Activated CD4-positive, CD25-positive, alpha-beta regulatory T cell treated with anti-CD3 and anti-CD28 coated beads, Interleukin-2, amount 50 U/mL, for 16 hours (primary cell): ENCODE results near the gene B3GNT5.
"Not testable (repeated sequence)": the region's sequence is repeated elsewhere in the genome, so short reads cannot be mapped to it uniquely, and the experiment has no call there.

Experiments
- DNase-seq: peaks from one replicate; pipeline ENCODE4 v3.0.0-alpha.2; 2020; ENCODE audit warnings: low read depth, low spot score

B3GNT5 gene

DNA sequence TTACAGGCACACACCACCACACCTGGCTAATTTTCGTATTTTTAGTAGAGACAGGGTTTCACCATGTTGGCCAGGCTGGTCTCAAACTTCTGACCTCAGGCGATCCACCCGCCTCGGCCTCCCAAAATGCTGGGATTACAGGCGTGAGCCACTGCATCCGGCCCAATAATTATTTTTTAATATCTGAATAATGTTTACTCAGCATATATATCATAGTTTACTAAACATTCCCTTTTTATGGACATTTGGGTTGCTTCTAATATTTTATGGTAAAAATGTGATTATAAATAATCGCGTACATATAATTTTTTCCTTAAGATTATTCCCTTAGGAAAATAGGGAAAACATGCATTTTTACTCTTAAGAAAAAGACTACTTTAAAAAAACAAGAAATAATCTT is 22.8 kb upstream of the B3GNT5 start:
- DNase-seq = not testable (repeated sequence)

DNA sequence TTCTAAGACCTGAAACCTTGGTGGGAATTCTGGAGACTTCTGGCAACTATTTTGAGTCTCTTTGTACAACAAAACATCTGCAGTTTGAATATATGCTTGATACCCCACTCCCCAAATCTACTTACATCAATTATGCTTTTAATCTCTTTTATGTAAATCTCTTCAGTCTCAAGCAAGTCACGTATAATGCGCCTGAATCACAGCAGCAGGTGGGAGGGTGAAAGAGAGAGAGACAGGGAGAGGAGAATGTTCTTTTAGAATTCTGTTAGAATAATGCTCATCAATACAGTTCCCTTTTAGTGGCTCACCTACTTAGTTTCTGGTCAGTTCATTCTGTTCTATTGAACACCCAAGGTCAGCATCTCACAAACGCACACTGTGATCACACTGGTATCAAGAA is 22.2 kb upstream of the B3GNT5 start:
- no peak for DNase-seq

DNA sequence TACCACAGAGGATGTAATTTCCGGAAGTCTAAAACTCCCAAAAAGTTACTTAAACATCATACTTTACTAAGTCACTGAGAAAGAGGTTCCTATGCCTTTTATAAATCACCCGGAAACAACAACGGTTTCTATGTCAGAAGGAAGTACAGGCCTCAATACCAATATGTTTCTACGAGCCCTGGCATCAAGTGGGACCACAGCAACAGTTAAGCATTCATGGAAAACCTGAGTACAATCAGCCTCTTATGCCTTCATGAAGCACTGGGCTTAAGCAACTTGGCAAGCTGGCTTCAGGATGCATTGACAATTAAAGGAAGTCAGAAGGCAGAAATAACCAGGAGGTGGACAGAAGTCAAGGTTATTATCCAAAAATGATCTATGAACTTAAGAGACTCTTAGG is 19.1 kb upstream of the B3GNT5 start:
- DNase-seq = no peak

DNA sequence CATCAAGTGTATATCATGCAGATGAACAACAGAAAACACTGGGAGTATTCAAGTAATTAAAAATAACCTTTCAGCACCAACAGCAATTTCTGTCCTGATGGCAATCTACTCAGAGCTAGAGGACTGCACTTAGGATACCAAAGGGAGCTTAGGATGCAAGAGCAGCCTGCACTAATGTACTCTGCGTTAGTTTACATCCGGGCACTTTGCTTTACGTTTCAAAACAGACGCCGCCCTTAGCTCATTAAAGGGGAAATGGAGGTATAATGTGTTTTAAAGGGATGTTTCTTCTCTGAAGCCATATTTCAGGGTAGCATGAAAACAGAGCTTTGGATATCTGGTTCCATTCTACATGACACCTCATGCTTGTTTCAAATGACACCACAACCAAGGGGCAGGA is 14.0 kb upstream of the B3GNT5 start:
- no peak for DNase-seq

DNA sequence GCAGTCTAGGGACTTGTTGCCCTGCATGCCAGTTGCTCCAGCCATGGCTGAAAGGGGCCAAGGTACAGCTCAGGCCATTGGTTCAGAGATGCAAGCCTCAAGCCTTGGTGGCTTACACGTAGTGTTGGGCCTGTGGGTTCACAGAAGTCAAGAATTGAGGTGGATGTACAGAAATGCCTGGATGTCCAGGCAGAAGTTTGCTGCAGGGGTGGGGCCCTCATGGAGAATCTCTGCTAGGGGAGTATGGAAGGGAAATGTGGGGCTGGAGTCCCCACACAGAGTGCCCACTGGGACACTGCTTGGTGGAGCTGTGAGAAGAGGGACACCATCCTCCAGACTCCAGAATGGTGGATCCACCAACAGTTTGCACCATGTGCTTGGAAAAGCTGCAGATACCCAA is 10.6 kb upstream of the B3GNT5 start:
- DNase-seq = no peak

DNA sequence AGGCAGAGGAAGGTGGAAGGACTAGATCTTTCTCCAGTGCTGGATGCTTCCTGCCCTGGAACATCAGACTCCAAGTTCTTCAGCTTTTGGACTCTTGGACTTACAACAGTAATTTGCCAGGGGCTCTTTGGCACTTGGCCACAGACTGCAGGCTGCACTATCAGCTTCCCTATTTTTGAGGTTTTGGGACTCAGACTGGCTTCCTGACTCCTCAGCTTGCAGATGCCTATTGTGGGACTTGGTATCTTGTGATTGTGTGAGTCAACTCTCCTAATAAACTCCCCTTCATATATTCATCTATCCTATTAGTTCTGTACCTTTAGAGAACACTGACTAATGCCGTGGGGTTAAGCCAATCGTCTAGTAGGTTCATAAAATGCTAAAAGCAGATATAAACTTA is 8.8 kb upstream of the B3GNT5 start:
- no peak for DNase-seq

DNA sequence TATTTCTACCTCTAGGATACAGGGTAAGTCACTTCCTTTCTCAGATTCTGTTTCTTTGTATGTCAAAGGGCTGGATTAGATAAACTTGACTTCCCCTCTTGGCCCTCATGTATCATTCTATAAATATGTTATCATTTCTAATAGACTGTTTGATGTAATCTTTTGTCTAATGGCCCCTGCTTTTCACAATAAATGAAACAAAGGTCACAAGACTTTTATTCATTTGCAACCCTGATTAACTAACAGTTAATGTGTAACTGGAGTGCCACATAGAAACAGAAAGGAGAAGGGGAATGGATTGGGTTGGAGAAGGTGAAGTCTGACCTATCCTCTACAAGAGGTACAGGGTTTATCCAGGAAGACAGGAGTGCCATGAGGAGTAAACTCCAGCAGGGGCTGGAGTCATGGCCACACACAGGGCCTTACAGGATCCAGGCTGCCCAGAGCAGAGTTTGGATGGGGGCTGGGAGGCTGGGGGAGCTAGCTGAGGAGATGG is 8.0 kb upstream of the B3GNT5 start:
- DNase-seq = no peak

DNA sequence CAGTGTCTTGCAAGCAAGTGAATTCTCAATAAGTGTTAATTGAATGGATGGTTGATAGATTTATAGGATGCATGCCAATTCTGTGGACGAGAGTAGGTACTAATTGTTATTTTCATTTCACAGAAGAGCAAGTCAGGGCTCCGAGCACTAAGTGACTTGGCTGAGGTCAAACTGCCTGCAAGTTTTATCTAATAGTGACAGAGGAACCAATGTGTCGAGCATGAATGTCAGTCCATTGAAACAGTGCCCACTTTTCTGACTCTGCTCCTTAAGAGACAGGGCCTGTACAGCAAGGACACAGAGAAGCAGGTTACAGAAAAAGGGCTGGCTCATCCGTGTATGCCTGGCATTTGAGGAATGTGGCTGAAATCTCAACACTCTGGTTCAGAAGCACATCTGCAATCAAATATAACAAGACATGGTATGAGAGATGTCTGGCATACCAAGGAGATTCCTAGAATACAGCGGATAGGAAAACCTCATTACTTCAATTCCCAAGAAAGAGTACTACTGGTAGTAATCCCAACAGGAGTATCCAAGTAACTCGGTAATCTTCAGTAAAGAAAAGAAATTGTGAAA is 6.0 kb upstream of the B3GNT5 start:
- no peak for DNase-seq

DNA sequence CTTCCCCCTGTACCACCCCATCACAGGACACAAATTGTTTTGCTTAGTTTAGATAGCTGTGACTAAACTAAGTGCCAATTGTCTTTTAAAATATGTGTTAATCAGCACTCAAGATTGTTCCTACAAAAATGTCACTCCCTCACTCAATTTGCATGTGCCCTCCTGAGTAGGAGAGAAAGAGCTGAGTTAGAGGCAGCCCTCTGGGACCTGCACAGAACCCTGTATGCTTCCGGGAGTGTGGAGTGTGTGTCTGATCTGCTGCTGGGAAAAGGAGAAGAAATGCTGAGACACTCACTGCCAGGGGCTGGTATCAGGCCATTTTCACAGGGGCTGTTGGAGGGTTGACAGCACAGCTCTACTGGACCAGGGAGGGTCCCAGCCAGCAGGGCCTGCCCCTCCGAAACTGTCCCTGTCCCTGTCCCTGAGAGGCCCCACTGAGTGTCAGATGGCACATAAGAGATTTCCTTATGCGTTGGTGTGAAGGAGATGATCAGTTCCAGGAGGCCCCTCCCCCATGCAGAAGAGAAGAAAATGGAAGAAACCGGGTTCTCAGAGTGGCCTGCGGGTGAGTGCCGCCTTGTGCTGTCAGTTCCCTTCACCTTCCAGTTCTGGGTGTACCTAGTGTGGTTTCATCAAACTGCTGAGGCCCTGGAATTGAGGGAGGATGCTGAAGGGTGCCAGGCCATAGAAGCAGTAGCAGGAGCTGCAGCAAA is 3.9 kb upstream of the B3GNT5 start:
- no peak for DNase-seq

DNA sequence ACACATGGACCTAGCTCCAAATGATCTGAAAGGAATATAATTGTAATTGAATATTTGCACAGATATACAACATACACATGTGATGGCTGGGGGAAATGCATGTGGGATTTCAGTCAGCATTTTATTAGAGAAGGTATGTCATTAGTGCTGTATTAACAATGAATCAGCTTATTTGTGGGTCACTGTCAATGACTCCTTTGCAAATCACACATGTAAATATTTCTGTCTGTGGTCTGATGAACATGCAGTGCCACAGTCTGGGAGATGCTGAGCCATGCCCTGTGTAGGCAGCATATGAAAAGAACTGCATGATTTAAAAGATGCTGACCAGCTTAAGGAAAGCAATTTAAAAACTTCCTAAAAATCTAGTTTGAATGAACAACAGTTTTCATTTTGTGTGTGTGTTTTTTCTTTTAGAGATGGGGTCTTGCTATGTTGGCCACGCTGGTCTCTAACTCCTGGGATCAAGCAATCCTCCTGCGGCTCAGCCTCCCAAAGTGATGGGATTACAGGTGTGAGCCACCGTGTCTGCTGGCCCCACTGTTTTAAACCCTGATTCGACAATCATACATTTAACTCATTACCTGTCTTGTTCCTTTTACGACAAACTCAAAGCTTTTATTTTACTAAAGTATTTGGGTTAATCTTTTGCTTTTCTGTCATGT is 803 bp upstream of the B3GNT5 start:
- no peak for DNase-seq

DNA sequence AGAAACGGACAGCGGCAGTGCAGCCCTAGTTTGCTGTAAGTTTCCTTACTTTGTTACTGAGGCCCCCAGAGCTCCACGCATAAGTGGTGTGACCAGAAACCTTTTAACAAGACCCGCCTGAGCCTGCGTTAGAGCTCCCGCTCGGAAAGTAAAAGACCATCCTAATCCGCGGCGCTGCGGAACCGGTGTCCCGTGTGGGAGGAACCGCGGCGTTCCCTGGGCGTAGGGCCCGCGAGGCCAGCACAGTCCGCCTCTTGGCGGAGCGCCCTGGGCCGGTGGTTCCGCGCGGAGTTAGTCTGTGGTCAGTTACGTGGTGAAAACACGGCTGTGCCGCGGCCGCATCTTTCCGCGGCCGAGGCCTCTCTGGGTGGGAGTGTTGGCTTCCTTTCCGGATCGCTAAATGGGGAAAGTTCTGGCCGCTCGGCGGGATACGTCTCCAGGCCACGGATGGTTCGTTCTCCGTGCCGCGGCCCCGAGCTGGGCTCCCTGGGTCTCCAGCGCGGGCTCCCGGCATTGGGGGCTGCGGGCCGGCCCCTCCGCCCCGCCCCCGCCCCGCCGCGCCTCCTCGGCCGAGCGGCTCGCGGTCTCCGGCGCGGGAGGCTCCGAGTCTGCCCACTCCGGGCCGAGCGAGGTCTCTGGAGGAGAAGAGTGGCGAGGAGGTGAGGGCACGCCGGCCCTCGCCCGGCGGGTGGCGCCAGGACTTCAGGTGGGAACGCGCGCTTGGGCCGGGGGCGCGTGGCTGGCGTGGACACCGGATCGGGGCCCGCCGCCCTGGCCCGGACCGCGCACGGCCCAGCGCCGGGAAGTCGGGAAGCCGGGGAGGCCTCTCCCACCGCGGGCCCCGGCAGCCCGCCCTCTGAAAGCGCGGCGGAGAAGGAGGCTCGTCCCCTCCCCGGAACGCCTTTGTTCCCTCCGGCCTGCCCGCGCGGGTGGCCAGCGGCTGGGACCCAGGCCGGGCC is 754 bp downstream of the B3GNT5 start:
- DNase-seq = no peak

DNA sequence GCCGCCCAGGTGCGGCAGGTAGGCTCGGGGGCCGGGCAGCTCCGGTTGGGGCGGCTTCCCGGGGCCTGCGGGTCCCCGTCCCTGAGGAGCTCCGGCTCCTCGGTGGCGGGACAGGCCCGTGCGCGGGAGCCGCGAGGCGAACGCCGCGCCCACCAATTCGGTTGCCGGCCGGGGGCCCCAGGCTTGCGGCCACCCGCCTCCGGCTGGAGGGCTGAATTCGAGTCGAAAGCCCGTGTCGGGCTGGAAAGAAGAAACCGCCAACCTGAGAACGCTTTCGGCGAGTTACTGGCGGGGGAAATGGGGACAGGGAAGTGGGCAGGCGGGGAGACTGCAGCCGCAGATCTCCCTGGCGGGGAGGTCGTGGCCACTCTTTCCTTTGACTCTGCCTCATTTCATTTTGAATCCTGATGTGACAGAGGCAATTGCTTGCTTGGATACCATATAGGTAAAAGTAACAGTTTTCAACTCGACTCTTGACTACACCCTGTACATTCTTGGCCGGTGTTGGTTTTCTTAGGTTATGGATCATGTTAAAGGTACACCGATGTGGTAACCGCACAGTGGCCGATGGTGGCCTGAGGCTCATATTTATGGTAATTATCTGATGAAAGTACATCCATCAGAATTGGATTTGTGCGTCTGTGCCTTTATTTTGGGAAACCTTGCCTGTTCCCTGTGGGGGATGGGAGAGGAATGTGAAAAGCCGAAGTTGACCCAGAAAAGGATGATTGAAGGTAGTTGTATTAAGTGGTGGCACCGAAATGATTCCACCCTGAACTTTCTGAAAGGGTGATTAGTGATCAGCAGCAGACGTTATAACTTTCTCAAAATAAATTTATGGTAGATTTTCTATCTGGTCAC is 1.7 kb downstream of the B3GNT5 start:
- no peak for DNase-seq

DNA sequence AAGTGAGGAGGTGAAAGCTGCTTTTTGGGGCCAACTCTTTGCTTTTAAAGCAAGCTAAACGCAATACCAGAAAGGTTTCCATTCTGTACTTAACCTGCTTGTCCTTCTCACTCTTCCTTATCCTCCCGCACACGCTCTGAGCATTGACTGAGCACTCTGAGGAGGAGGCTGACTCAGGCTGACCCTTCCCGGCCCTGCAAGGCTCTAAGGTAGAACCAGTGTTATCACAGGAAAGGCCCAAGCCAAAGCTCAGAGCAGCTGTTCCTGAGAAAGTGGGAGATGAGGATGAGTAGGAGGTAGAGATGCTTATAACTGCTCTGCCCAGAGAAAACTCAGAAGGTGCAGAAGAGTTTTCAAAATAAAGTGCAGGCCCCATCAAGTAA is 2.3 kb downstream of the B3GNT5 start:
- DNase-seq = no peak

DNA sequence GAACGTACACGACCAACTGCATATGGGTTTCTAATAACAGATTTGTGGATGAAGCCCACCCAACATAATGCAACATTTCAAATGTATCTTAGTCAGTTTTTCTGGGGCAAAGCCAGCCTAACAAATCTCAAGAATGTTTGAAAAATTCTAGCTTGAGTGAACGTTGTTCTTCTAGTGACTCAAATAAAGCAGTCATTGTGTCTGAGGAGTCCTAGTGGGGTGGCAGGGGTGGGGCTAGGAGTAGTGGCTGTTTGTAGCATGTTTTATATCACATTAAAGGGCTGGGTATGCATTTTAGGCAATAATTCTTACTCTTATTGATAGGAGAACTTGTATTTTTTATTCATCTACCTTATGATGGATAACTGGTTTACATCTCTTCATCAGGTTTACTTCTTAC is 6.0 kb downstream of the B3GNT5 start:
- DNase-seq = no peak

DNA sequence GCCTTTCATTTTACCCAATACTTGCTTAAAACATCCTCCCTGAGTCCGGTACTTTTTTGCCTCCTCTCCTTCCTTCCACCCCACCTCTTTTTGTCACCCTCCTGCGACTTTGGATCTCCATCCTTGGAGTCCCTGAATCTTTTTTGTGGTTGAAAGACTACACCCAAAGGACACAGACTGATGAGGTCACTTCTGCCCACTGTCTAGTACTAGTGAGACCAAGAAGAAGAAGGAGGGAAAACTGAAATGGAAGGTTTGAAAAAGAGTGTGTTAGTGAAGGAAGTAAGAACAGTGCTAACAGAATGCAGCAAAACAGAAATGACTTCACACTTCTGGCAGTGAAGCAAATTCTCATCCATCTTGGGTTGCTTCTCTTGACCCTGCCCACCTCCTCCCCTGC is 6.6 kb downstream of the B3GNT5 start:
- DNase-seq = no peak

DNA sequence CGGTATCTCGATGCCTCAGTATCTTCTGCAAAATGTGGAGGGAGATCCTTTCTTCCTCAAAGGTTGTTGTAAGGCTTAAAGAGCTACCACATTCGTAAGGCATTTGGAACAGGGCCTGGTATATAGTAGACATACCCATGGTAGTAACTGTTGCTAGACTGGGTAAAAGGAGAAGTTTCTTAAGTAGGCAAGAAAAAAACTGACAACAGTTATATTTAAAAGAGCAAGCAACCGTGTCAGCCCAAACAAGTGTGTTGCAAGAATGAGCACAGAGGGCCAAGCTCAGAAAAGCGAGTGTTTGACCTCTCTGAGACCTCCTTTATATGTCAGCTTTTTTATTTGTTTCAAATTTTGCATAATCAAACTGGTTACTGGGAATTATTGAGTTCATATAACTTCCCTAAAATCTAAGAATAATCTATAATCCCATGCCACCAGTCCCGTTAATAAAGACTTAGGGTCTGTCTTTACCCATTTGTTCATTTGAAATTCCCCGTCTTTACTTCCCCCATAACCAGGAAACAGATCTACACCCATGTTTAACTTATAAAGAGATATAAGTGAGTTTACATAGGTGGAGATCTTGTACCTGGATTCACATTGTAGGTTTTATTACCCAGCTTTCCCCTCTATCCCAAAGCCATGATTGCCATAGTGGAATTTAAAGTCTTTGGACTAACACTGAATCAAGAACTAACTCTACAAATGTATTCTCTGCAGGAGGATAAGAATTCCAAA is 7.3 kb downstream of the B3GNT5 start:
- DNase-seq = no peak

DNA sequence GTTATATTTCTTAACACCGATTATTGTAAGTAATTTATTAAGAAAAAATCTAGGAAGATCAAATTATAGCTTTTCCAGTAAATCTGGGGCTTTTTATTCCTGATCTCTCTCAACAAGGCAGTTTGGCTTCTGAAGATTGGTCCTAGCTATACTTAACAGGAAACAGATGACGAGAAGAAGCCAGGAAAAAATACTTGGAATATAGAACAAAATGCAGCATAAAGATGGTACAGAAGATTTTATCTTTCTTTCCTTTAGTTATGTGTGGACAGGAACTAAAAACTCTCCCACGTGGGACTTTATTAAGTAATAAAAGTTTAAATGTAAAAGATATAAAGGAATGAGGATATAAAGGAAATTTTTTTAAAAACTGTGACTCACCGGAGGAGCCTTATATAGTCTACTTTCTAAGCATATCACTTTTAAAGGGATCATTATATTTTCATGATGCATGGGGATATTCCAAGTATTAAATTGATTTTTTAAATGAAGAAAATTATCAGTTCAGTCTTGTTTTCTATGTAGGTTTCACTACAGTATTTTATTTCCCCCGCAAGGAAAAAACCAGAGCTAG is 8.2 kb downstream of the B3GNT5 start:
- DNase-seq = no peak

DNA sequence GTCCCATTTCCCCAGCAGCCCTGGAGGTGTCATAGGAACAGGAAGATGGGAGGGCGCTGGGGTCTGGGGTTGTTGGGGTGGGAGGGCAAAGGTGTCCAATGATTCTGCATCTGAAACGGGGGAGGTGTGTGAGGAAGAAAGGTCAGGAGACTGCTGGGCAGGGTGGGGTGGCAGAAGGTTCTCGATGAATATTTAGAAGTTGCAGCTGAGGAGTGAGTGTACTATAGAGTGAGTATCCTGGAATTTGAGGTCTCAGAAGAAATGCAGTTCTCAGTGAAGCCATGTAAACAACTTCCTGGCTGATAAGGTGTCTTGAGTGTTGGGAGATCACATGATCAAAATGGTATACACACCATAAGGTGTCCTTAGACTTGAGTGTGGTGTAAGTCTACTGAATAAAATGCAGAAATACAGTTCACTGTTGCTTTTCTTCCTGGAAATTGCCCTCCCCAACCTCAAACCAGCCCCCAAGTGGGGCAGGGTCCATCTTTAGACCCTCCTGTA is 9.9 kb downstream of the B3GNT5 start:
- no peak for DNase-seq

DNA sequence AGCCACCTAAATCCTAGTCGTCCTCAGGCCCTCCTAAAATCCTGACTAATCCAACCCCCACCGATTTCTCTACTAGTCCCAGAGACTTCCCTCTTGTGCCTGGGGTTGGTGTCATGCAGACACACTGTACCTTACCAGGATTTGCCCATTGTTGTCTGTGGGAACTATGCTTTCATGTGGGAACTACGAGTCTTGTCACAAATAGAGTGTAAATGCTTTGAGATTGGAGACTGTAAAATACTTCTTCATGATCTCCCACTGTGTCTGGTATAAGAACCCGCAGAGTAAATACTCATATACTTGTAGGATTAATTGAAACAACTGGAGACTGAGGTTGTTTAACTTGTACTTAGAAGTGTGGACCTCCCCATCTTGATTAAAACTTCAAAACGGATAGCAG is 11.2 kb downstream of the B3GNT5 start:
- DNase-seq = no peak

DNA sequence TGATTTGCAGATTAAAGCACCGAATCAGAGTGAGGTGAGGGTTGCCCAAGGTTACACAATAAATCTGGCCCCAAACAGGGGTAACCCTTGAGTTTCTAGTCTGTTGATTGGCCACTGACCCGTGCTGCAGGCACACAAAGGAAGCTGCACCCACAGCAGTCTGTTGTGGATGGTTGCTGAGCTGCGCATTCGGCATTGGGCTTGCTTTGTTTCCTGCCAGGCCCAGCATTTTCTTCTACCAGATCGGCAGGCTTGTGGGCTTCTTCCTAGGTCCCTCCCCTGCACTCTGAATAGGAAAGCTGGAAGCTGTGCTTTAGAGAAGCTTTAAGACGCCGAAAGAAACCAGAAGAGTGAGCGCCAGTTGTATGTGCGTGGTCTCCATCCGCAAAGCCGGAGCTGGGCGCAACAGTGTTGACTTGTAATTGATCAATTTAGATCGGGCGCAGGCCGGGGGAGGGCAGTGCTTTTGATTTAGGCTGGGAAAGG is 12.1 kb downstream of the B3GNT5 start:
- no peak for DNase-seq
